HEK293T (cell line): ENCODE measurements around the gene PRKACB.

Experiments
- CTCF ChIA-PET: fragments of 350-600 bp; formaldehyde crosslinking; extraction: SDS; loops from one replicate; lab custom pipeline; 2021; ENCODE audit warnings: antibody characterized with exemption, inconsistent platforms; lab: Yijun Ruan, JAX
- POLR2A ChIA-PET: fragments of 350-600 bp; formaldehyde crosslinking; extraction: SDS; loops from one replicate; lab custom pipeline; 2020; ENCODE audit warnings: antibody characterized with exemption, inconsistent platforms; lab: Yijun Ruan, JAX
- DNase-seq: peaks from one replicate; pipeline ENCODE4 v3.0.0; 2012; ENCODE audit warnings: mixed read lengths; ENCODE audit errors: extremely low spot score
- ARNT ChIP-seq: fragments of 450-650 bp; IDR thresholded peaks from 2 replicates; pipeline ENCODE4 v1.6.1; 2017; ENCODE audit warnings: mild to moderate bottlenecking
- BHLHE40 ChIP-seq: fragments of 450-650 bp; IDR thresholded peaks from 2 replicates; pipeline ENCODE4 v1.6.1; 2016; ENCODE audit warnings: mild to moderate bottlenecking, moderate library complexity, borderline replicate concordance
- CTBP1 ChIP-seq: fragments of 450-650 bp; IDR thresholded peaks from 2 replicates; pipeline ENCODE4 v1.6.1; 2016; ENCODE audit warnings: borderline replicate concordance
- ELF4 ChIP-seq: fragments of 450-650 bp; IDR thresholded peaks from 2 replicates; pipeline ENCODE4 v1.6.1; 2017; ENCODE audit warnings: antibody characterized with exemption
- FOXA1 ChIP-seq: fragments of 450-650 bp; IDR thresholded peaks from 2 replicates; pipeline ENCODE4 v1.6.1; 2016; ENCODE audit warnings: mild to moderate bottlenecking
- FOXK2 ChIP-seq: fragments of 450-650 bp; IDR thresholded peaks from 2 replicates; pipeline ENCODE4 v1.6.1; 2016; ENCODE audit warnings: mild to moderate bottlenecking
- FOXM1 ChIP-seq: fragments of 450-650 bp; IDR thresholded peaks from 2 replicates; pipeline ENCODE4 v1.6.1; 2017; ENCODE audit warnings: mild to moderate bottlenecking, borderline replicate concordance
- HDGF ChIP-seq: fragments of 450-650 bp; IDR thresholded peaks from 2 replicates; pipeline ENCODE4 v1.6.1; 2017; ENCODE audit warnings: antibody characterized with exemption, borderline replicate concordance
- L3MBTL2 ChIP-seq: fragments of 450-650 bp; conservative IDR thresholded peaks from 2 replicates; pipeline ENCODE4 v1.6.1; 2016; ENCODE audit warnings: mild to moderate bottlenecking
- LEF1 ChIP-seq: fragments of 450-650 bp; IDR thresholded peaks from 2 replicates; pipeline ENCODE4 v1.6.1; 2017; ENCODE audit warnings: mild to moderate bottlenecking, borderline replicate concordance
- NFRKB ChIP-seq: fragments of 450-650 bp; IDR thresholded peaks from 2 replicates; pipeline ENCODE4 v1.6.1; 2016; ENCODE audit warnings: mild to moderate bottlenecking, moderate library complexity
- SP1 ChIP-seq: fragments of 450-650 bp; IDR thresholded peaks from 2 replicates; pipeline ENCODE4 v1.6.1; 2017
- SUZ12 ChIP-seq: fragments of 450-650 bp; IDR thresholded peaks from 2 replicates; pipeline ENCODE4 v1.6.1; 2016; ENCODE audit warnings: mild to moderate bottlenecking
- TARDBP ChIP-seq: fragments of 450-650 bp; IDR thresholded peaks from 2 replicates; pipeline ENCODE4 v1.6.1; 2016
- ZNF384 ChIP-seq: fragments of 450-650 bp; IDR thresholded peaks from 2 replicates; pipeline ENCODE4 v1.6.1; 2016
- TF ChIP-seq, protein P1 (sequence below): fragments of 450-650 bp; IDR thresholded peaks from 2 replicates; pipeline ENCODE4 v1.6.1; 2016

The PRKACB gene

DNA sequence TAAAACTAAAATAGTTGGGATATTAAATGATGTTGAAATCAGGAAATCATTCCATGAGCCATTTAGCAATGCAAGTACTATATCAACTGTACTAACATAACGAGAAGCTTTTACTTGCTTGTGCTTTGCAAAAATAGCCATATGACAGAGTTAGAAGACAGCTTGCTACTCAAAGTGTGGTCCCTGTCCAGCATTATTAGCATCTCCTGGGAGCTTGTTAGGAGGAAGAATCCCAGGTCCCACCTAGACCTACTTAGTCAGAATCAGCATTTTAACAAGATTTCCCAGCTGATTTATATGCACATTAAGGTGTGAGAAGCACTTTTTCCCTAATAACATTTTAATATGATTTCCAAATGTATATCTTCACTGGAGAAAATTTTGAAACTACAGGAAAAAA lies 4.7 kb downstream of the PRKACB start:
- DNase-seq = no peak
- CTCF ChIA-PET = interaction anchor here (0.6 kb wide), 1 partner anchor 614 kb away, joined by 3 read pairs; no protein-coding TSS in a partner anchor
- POLR2A ChIA-PET = interaction anchor here (0.6 kb wide), 1 partner anchor 42 kb away, joined by 3 read pairs; no protein-coding TSS in a partner anchor
- TF ChIP-seq ZNF384 = no peak
- TF ChIP-seq FOXK2 = no peak
- TF ChIP-seq, protein P1, sequence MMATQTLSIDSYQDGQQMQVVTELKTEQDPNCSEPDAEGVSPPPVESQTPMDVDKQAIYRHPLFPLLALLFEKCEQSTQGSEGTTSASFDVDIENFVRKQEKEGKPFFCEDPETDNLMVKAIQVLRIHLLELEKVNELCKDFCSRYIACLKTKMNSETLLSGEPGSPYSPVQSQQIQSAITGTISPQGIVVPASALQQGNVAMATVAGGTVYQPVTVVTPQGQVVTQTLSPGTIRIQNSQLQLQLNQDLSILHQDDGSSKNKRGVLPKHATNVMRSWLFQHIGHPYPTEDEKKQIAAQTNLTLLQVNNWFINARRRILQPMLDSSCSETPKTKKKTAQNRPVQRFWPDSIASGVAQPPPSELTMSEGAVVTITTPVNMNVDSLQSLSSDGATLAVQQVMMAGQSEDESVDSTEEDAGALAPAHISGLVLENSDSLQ = no peak
- TF ChIP-seq LEF1 = no peak
- no peak for TF ChIP-seq SP1
- no peak for TF ChIP-seq FOXM1
- no peak for TF ChIP-seq CTBP1
- TF ChIP-seq ELF4 = no peak
- no peak for TF ChIP-seq ARNT
- TF ChIP-seq TARDBP = no peak
- TF ChIP-seq BHLHE40 = no peak

DNA sequence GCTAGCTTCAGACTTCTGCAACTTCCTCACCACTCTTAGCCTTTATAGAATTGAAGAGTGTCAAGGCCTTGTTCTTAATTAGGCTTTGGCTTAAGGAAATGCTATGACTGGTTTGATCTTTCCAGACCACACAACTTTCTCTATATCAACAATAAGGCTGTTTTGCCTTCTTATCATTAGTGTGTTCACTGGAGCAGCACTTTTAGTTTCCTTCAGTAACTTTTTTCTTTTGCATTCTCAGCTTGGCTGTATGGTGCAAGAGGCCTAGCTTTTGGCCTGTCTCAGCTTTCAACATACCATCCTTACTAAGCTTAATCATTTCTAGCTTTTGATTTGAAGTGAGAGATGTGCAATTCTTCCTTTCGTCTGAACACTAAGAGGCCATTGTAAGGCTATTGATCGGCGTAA lies 8.6 kb downstream of the PRKACB start:
- TF ChIP-seq FOXM1 (no peak), BHLHE40 (no peak)
- POLR2A ChIA-PET = interaction anchor here (1.0 kb wide), 1 partner anchor 146 kb away, joined by 3 read pairs; no protein-coding TSS in a partner anchor
- CTCF ChIA-PET = no interaction called here
- DNase-seq = no peak

DNA sequence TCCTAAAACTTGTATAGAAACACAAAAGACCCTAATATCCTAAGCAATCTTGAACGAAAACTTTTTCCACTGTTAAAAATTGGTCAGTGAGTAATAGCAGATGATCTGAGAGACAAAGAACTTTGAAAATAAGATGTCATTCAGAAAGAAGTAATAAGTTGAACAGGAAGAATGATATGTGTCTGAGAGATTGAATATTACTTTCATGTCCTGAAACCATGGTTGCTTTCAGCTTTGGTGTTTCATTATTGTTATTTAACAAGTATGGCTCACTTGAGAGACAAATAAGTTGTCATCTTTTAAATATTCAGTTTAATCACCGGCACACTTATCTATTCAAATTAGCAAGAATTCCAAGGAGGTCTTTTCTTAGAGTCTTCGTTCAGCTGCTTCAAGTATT lies 11.4 kb downstream of the PRKACB start:
- no peak for DNase-seq
- CTCF ChIA-PET = no interaction called here
- TF ChIP-seq FOXA1 (no peak), HDGF (no peak), FOXM1 (no peak), NFRKB (no peak), CTBP1 (no peak), ELF4 (no peak), ARNT (no peak), BHLHE40 (no peak), ZNF384 (no peak), L3MBTL2 (no peak), SP1 (no peak), SUZ12 (no peak), FOXK2 (no peak), LEF1 (no peak), TARDBP (no peak)
- TF ChIP-seq, protein P1 = no peak
- POLR2A ChIA-PET = no interaction called here

DNA sequence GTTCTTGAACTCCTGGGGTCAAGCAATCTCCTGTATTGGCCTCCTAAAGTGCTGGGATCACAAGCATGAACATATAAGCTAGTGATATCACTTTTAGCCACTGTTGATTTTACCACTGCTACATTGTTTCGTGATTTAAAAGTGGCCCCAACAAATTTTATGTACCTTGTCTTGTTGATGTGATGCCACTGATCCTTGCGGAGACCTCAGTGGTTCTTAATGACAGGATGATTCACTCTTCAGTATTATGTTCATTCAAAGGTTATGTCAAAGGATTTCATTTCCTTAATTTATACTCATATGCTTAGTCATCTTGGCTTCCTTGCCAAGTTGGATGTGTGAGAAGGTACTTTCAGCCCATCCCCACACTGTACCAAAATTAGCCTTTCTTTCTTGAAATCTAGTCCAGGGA lies 12.1 kb downstream of the PRKACB start:
- DNase-seq = no peak
- ChIA-PET CTCF (no interaction called here), POLR2A (no interaction called here)
- TF ChIP-seq ARNT (no peak), TARDBP (no peak), LEF1 (no peak), SUZ12 (no peak), ZNF384 (no peak), FOXA1 (no peak), NFRKB (no peak), ELF4 (no peak), BHLHE40 (no peak), FOXM1 (no peak), HDGF (no peak), SP1 (no peak), CTBP1 (no peak), FOXK2 (no peak), L3MBTL2 (no peak)
- TF ChIP-seq, protein P1 = no peak

DNA sequence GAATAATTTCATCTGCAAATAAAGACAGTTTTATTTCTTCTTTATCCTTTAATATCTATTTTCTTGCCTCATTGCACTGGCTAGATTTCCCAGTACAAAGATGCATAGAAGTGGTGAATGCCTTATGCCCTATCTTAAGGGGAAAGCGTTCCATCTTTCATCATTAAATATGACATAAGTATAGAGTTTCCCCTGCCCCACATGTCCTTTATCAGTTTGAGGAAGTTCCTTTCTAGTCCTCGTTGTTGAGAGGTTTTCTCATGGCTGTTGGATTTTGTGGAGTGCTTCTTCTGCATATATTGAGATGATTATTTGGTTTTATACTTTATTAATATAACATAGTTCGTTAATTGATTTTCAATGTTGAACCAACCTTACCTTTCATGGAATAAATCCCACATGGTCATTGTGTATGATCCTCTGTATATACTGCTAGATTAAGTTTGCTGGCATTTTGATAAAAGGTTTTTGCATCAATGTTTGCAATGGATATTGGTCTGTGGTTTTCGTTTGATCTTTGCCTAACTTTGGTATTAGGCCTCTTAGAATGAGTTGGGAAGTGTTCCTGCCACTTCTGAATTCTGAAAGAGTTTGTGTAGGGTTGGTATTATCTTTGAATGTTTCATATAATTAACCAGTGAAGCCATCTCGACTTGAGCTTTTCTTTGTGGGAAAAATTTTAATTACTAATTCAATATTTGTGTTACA lies 15.6 kb downstream of the PRKACB start:
- TF ChIP-seq SP1 (no peak), TARDBP (no peak), BHLHE40 (no peak), CTBP1 (no peak), FOXM1 (no peak), ZNF384 (no peak), NFRKB (no peak), ARNT (no peak), FOXA1 (no peak), LEF1 (no peak), ELF4 (no peak), FOXK2 (no peak), HDGF (no peak), SUZ12 (no peak), L3MBTL2 (no peak)
- POLR2A ChIA-PET = no interaction called here
- CTCF ChIA-PET = no interaction called here
- DNase-seq = no peak

DNA sequence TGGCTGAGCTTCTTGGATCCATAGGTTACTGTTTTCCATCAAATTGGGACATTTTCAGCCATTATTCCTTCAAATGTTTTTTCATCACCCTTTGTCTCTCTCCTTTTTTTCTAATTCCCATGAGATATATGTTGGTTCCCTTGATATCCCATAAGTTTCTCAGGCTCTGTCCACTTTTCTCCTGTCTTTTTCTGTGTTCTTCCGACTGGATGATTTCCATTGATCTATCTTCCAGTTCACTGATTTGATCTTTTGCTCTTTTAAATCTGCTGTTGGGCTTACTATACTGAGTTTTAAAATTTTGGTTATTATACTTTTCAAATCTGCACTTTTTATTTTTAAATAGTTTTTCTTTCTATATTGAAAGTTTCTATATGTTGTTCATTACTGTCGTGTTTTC lies 18.2 kb downstream of the PRKACB start:
- ChIA-PET POLR2A (no interaction called here), CTCF (no interaction called here)
- no peak for TF ChIP-seq NFRKB
- no peak for TF ChIP-seq L3MBTL2
- no peak for TF ChIP-seq FOXM1
- TF ChIP-seq HDGF = no peak
- TF ChIP-seq, protein P1 = no peak
- no peak for TF ChIP-seq TARDBP
- no peak for TF ChIP-seq LEF1
- no peak for TF ChIP-seq CTBP1
- TF ChIP-seq SP1 = no peak
- no peak for TF ChIP-seq FOXK2
- TF ChIP-seq BHLHE40 = no peak
- DNase-seq = no peak
